Measurements from ENCODE around the gene PLEKHH3.

PLEKHH3 gene

GRCh38 chr17:42720996-42721583, 44.3 kb upstream of the PLEKHH3 start:
- peak; percentile 24 to 52 for DNase-seq (ENCODE audit: low read depth in 1 of 2, low spot score in 1 of 2)
- Histone ChIP-seq H3K27me3 (ENCODE audit: insufficient read depth, poor library complexity, severe bottlenecking) (no peaks in the 10 kb centered on the region), H3K27ac (replicated peaks) (no peak overlapping the region), H3K4me3 (replicated peaks; ENCODE audit: insufficient read depth, low read length) (no peak overlapping the region)
- TF ChIP-seq, protein P1, sequence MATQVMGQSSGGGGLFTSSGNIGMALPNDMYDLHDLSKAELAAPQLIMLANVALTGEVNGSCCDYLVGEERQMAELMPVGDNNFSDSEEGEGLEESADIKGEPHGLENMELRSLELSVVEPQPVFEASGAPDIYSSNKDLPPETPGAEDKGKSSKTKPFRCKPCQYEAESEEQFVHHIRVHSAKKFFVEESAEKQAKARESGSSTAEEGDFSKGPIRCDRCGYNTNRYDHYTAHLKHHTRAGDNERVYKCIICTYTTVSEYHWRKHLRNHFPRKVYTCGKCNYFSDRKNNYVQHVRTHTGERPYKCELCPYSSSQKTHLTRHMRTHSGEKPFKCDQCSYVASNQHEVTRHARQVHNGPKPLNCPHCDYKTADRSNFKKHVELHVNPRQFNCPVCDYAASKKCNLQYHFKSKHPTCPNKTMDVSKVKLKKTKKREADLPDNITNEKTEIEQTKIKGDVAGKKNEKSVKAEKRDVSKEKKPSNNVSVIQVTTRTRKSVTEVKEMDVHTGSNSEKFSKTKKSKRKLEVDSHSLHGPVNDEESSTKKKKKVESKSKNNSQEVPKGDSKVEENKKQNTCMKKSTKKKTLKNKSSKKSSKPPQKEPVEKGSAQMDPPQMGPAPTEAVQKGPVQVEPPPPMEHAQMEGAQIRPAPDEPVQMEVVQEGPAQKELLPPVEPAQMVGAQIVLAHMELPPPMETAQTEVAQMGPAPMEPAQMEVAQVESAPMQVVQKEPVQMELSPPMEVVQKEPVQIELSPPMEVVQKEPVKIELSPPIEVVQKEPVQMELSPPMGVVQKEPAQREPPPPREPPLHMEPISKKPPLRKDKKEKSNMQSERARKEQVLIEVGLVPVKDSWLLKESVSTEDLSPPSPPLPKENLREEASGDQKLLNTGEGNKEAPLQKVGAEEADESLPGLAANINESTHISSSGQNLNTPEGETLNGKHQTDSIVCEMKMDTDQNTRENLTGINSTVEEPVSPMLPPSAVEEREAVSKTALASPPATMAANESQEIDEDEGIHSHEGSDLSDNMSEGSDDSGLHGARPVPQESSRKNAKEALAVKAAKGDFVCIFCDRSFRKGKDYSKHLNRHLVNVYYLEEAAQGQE (IDR thresholded peaks at IDR 0.05; ENCODE audit: insufficient replicate concordance, low read depth): no peak
- TF ChIP-seq, protein P2, sequence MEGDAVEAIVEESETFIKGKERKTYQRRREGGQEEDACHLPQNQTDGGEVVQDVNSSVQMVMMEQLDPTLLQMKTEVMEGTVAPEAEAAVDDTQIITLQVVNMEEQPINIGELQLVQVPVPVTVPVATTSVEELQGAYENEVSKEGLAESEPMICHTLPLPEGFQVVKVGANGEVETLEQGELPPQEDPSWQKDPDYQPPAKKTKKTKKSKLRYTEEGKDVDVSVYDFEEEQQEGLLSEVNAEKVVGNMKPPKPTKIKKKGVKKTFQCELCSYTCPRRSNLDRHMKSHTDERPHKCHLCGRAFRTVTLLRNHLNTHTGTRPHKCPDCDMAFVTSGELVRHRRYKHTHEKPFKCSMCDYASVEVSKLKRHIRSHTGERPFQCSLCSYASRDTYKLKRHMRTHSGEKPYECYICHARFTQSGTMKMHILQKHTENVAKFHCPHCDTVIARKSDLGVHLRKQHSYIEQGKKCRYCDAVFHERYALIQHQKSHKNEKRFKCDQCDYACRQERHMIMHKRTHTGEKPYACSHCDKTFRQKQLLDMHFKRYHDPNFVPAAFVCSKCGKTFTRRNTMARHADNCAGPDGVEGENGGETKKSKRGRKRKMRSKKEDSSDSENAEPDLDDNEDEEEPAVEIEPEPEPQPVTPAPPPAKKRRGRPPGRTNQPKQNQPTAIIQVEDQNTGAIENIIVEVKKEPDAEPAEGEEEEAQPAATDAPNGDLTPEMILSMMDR (IDR thresholded peaks at IDR 0.05; ENCODE audit: insufficient read depth, low read length): peak; percentile 31
- TF ChIP-seq POLR2AphosphoS5 (IDR thresholded peaks at IDR 0.05; ENCODE audit: low read depth): no peak

- DNase-seq (ENCODE audit: low read depth in 1 of 2, low spot score in 1 of 2): no peak
- Histone ChIP-seq H3K27ac (replicated peaks) (no peak overlapping the region), H3K4me3 (replicated peaks; ENCODE audit: insufficient read depth, low read length) (no peak overlapping the region), H3K27me3 (ENCODE audit: insufficient read depth, poor library complexity, severe bottlenecking) (no peaks in the 10 kb centered on the region)
- TF ChIP-seq, protein P2 (IDR thresholded peaks at IDR 0.05; ENCODE audit: insufficient read depth, low read length): no peak
- TF ChIP-seq SPI1 (IDR thresholded peaks at IDR 0.05; ENCODE audit: borderline replicate concordance, low read depth): no peak
- no peak for TF ChIP-seq POLR2AphosphoS5 (IDR thresholded peaks at IDR 0.05; ENCODE audit: low read depth)
- TF ChIP-seq, protein P1 (IDR thresholded peaks at IDR 0.05; ENCODE audit: insufficient replicate concordance, low read depth): no peak
- TF ChIP-seq GABPA (IDR thresholded peaks at IDR 0.05; ENCODE audit: low read depth): no peak
These were observed 32.8 kb upstream of the PLEKHH3 start for GRCh38 chr17:42709561-42709960.

- H3K4me3 ChIP-seq (replicated peaks; ENCODE audit: insufficient read depth, low read length): no peak overlapping the region
- H3K27me3 ChIP-seq (ENCODE audit: insufficient read depth, poor library complexity, severe bottlenecking): no peaks in the 10 kb centered on the region
- peak in 1 of 2 experiments; percentile 66 for DNase-seq (ENCODE audit: low read depth in 1 of 2, low spot score in 1 of 2)
- TF ChIP-seq POLR2AphosphoS5 (IDR thresholded peaks at IDR 0.05; ENCODE audit: low read depth) (no peak), GABPA (IDR thresholded peaks at IDR 0.05; ENCODE audit: low read depth) (no peak), SPI1 (IDR thresholded peaks at IDR 0.05; ENCODE audit: borderline replicate concordance, low read depth) (no peak)
- TF ChIP-seq, protein P1 (IDR thresholded peaks at IDR 0.05; ENCODE audit: insufficient replicate concordance, low read depth): no peak
- TF ChIP-seq, protein P2 (IDR thresholded peaks at IDR 0.05; ENCODE audit: insufficient read depth, low read length): no peak
- no peak overlapping the region for H3K27ac ChIP-seq (replicated peaks)
These were observed 31.8 kb upstream of the PLEKHH3 start for GRCh38 chr17:42708588-42708987.

Data from HL-60 (cell line).